ENCODE measurements around the gene ODAD2.
A peak's percentile ranks its signal among the peaks of the same experiment; 100 is the strongest.
"Not testable (repeated sequence)": the region's sequence is repeated elsewhere in the genome, so short reads cannot be mapped to it uniquely, and the experiment has no call there.

The ODAD2 gene

DNA sequence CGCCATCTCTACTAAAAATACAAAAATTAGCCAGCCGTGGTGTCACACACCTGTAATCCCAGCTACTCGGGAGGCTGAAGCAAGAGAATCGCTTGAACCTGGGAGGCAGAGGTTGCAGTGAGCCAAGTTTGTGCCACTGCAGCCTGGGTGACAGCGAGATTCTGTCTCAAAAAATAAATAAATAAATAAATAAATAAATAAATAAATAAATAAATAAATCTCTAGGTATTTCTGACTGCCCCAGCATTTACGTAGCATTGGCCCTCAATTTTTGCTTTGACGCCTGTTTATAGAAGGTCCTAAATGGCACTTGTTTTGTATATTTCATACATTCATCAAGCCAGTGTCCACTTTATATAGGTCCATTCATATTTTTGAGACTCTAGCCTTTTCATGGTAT is 28.9 kb downstream of the ODAD2 start:
- DNase-seq = not testable (repeated sequence)

DNA sequence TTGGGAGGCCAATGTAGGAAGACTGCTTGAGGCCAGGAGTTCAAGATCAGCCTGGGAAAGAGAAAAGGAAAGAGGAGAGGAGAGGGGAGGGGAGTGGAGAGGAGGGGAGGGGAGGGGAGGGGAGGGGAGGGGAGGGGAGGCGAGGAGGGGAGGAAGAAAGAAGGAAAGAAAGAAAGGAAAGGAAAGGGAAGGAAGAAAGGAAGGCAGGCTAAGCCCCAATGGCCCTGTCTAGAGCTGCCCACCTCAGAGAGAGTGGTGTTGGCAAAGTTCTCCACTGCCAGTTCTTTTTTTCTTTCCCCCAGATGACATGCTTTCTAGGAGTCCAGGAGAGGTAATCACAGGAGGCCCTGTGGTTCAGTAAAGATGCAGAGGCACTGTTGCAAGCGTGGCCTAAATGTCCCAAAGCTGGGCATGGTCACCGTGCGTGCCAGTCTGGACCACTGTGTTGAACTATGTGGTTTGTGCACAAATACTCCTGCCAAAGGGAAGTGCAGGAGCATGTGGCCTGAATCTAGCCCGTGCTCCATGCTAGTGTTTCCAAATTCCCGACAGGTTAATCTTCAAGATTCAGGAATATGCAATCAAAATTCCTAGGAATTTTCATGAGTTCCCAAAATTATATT is 39.7 kb downstream of the ODAD2 start:
- DNase-seq = no peak

DNA sequence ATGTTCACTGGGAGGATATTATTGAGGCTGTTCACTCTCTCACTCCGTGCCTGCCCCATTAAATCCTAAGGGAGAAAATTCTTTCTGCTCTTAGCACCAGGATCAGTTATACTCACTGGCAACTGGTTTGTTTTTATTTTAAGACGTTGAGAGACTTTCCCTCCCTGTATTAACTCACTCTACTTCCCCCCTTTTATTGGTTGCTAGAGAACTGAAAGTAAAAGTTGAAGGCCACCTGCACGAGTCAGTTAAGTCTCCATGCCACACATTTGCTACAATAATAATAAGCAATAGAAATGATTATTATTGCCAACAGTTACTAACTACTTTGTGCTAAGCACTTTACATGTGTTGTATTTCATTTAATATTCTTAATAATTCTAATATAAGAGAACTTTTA is 40.5 kb downstream of the ODAD2 start:
- DNase-seq = not testable (repeated sequence)

DNA sequence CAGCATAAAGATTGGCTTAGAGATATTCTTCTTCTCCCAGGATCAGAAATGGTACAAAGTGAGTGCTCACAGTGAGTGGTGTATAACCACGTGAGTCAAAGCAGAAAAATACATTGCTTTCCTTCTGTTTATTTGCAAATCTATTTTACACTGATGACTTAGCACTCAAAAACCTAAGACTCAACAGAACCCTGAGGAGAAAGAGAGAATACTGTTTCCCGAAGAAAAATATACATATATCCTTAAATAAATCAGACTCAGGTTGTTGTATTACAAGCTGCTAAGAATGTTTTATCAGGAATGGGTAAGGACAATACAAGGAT is 48.7 kb downstream of the ODAD2 start:
- no peak for DNase-seq

DNA sequence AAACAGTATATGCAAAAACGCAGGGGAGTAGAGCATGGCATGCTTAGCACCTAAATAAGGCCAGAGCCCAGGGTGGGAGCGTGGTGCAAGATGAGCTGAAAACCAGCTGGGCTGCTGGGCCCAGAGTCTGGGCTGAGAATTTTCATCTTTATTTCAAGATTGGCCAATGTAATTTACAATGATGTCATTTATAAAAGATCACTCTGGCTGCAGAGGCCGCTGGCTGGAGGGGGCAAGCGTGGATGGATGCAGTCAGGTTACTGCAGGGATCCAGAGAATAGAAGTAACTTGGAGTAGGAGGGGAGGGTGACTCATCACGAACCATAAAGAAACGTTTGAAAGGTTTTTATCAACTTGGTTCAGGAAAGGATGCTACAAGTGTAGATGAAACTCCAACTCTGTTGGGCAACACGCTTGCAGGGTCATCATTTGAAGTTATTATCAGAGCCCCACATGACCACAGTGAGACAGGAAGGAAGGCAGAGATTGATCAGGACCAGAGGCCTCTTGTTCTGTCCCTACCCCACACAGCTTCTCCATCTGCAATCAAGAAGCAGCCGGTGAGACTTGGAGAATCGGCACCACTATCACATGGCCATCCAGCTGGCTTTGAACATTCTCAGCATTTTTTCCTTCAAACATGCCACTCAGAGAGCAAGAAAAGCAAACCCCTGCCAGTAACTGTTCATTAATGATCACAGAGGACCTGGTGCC is 49.2 kb downstream of the ODAD2 start:
- DNase-seq = no peak

- DNase-seq = no peak
These were observed 50.7 kb downstream of the ODAD2 start for GRCh38 chr10:27948186-27948585.

- DNase-seq = no peak
These were observed 51.3 kb downstream of the ODAD2 start for GRCh38 chr10:27947540-27947939.

DNA sequence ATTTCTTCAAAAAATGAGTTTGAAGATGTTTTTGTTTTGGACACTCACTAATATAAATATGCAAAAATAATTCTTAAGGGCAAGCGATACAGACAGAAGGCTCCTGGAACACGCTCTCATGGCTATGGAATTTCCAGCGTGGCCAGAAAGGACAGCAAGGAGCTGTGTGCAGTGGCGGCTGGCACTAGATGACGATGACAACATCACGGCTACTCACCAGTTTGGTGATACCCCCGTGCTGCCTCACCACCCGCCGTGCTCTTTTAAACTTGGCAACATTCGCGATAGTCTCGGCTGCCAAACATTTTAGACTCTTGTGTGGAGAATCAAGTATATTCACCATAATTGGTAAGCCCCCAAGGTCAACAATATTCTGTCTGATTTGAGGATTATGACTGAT is 54.9 kb downstream of the ODAD2 start:
- no peak for DNase-seq

- no peak for DNase-seq
These were observed 84.0 kb downstream of the ODAD2 start for GRCh38 chr10:27914888-27915287.

- DNase-seq = no peak
These were observed 86.6 kb downstream of the ODAD2 start for GRCh38 chr10:27912231-27912630.

GRCh38 chr10:27911539-27911938 is 87.3 kb downstream of the ODAD2 start:
- DNase-seq = no peak

DNA sequence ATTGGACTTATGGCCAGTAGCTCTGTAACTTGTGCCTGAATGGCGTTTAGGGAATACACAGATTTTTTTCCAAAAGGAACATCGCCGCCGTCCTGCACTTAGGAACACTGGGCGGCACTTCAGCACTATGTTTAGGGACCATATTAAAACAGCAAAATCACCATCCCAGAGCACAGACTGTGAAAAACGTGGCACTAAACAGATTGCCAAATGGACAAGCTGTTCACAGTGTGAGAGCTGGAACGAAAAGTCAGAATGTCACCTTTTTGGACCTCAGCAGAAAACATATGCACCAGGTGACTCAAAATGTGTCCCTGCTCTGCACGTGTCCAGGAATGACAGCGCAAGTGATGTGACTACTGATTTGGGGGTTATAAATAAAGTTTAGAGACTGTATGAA is 87.9 kb downstream of the ODAD2 start:
- no peak for DNase-seq

GRCh38 chr10:27908231-27908630 is 90.6 kb downstream of the ODAD2 start:
- no peak for DNase-seq

DNA sequence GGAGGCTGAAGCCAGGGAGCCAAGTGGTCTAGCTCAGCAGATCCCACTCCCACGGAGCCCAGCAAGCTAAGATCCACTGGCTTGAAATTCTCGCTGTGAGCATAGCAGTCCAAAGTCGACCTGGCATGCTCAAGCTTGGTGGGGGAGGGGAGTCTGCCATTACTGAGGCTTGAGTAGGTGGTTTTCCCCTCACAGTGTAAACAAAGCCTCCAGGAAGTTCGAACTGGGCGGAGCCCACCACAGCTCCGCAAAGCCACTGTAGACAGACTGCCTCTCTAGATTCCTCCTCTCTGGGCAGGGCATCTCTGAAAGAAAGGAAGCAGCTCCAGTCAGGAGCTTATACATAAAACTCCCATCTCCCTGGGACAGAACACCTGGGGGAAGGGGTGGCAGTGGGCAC is 99.4 kb downstream of the ODAD2 start:
- not testable (repeated sequence) for DNase-seq

- no peak for DNase-seq
These were observed 99.8 kb downstream of the ODAD2 start for GRCh38 chr10:27899058-27899457.

DNA sequence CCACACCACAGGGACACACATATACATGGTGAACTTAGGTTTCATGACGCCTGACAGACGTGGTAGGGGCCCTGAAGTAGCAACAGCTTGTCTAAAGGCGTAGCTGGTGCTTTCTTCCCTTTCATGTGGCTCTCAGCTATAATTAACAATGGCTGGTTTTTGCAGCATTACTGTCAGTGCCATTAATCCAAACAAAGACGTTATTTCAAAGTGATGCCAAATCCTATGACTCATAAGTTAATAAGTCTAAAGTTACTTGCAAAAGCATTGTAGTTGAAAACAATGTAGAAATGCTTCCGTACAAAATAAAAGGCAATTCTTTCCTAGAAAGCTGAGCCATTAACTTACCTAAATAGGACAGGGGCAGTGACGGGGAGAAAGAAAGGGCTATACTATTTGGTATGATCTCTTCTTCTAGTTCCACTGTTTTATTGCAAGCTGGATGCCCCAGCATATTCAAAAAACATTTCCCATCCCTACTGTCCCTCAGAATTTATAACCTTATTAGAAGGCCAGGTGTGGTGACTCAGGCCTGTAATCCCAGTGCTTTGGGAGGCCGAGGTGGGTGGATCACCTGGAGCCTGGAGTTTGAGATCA is 105.4 kb downstream of the ODAD2 start:
- no peak for DNase-seq

DNA sequence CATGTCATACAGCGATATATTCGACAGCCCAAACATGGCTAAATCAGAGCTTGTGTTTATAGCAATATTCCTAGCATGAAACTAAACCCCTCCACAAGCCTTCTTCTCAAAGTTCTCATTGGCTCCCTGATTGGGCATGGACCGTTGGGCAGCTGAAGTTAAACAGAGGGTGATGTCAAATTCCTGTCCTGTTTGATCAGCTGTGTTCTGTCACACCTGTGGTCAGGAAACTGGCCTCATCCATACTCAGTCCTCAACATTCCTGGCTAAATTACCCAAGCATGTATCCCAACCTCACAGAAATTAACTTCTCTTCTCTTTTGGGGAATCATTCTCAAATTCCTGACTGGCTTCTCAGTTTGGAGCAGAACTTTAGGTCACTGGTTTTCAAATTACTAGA is 107.9 kb downstream of the ODAD2 start:
- DNase-seq = peak; percentile 8

- no peak for DNase-seq
These were observed 109.4 kb downstream of the ODAD2 start for GRCh38 chr10:27889518-27889917.

- DNase-seq = no peak
These were observed 114.7 kb downstream of the ODAD2 start for GRCh38 chr10:27884185-27884641.

- DNase-seq = no peak
These were observed 120.6 kb downstream of the ODAD2 start for GRCh38 chr10:27878281-27878680.

GRCh38 chr10:27865221-27865635 is 133.7 kb downstream of the ODAD2 start:
- no peak for DNase-seq

DNA sequence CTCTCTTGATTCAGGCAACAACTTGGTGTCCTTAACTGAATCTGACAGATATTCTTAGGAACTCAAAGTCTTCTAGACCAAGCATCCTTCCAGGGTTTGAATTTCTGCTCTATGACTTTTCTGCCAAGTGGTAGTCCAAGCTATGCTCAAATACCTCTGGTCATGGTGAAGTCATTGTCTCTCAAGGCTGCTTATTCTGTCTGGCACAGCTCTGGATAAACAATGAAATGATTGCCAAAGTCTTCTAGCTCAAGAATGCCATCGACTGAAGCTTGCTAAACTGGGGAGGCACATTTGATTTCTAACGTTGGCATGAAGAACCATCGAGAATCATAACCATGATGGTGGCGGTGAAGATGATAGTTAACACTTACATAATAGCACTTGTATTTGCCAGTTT is 137.1 kb downstream of the ODAD2 start:
- DNase-seq = no peak

GRCh38 chr10:27857616-27858015 is 141.3 kb downstream of the ODAD2 start:
- DNase-seq = peak; percentile 51

DNA sequence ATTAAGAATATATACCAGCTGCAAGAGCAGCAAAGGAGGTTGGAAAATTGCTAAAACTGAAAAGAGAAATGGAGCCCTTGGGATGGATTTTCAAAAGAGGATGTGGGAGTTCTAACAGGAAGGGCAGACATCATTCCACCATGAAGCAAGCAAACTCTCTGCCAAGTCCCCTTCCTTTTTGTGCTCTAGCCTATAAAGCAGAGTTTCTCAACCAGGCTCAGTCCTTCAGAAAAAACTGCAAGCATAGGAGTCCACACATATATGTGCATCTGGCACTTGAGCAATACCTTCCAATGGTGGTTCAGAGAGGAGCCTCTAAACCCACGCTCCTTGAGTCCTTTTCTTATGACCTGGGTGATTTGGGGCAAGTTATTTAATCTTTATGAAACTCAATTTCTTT is 154.7 kb downstream of the ODAD2 start:
- no peak for DNase-seq

GRCh38 chr10:27838901-27839300 is 160.0 kb downstream of the ODAD2 start:
- no peak for DNase-seq

Measured in SHP77 treated with DMSO at 0.1 percent for 48 hours (cell line).